GM23338 (cell line): ENCODE measurements around the gene ASPRV1. TPM values are rescaled to one million over a fixed set of nuclear protein-coding genes. Genes with fewer than 3 reads are reported as not detected.

Source experiments
- ATAC-seq: fragments of 200-7000 bp; cut with Tn5 transposase; 3 replicates; pipeline ENCODE4 v1.9.1; 2020
- DNase-seq: peaks from one replicate; pipeline ENCODE4 v3.0.0-alpha.2; 2015; ENCODE audit warnings: low spot score
- H2AFZ ChIP-seq: fragments of 200-600 bp; sonication (generic); 2 replicates; pipeline ENCODE4 v1.8.0; 2016; ENCODE audit warnings: antibody characterized with exemption, mild to moderate bottlenecking, moderate library complexity
- H3F3A ChIP-seq: fragments of 200-600 bp; sonication (generic); replicated peaks from 2 replicates; pipeline ENCODE4 v1.8.0; 2017; ENCODE audit warnings: antibody characterized with exemption, mixed run types, low read depth
- H3K27ac ChIP-seq: fragments of 200-600 bp; sonication (generic); 2 replicates; pipeline ENCODE4 v1.6.1; 2016; ENCODE audit warnings: low read depth
- H3K27me3 ChIP-seq: fragments of 200-600 bp; sonication (generic); 2 replicates; pipeline ENCODE4 v1.8.0; 2016; ENCODE audit warnings: mild to moderate bottlenecking, mixed run types, moderate library complexity; ENCODE audit not compliant: insufficient read depth
- H3K36me3 ChIP-seq: fragments of 200-600 bp; sonication (generic); 2 replicates; pipeline ENCODE4 v1.8.0; 2016; ENCODE audit warnings: mild to moderate bottlenecking; ENCODE audit not compliant: insufficient read depth
- H3K4me1 ChIP-seq: fragments of 200-600 bp; sonication (generic); 2 replicates; pipeline ENCODE4 v1.8.0; 2016; ENCODE audit warnings: mild to moderate bottlenecking, moderate library complexity; ENCODE audit not compliant: insufficient read depth
- H3K4me2 ChIP-seq: fragments of 200-600 bp; sonication (generic); 2 replicates; pipeline ENCODE4 v1.7.1; 2017; ENCODE audit warnings: mixed run types
- H3K4me3 ChIP-seq: fragments of 200-600 bp; sonication (generic); 2 replicates; pipeline ENCODE4 v1.6.1; 2016; ENCODE audit warnings: mixed run types
- H3K79me2 ChIP-seq: fragments of 200-600 bp; sonication (generic); replicated peaks from 2 replicates; pipeline ENCODE4 v1.8.0; 2017; ENCODE audit warnings: mild to moderate bottlenecking; ENCODE audit not compliant: insufficient read depth
- H3K9me2 ChIP-seq: fragments of 200-600 bp; sonication (generic); 2 replicates; pipeline ENCODE4 v1.8.0; 2017; ENCODE audit not compliant: insufficient read depth
- H4K20me1 ChIP-seq: fragments of 200-600 bp; sonication (generic); replicated peaks from 2 replicates; pipeline ENCODE4 v1.8.0; 2017; ENCODE audit warnings: mild to moderate bottlenecking; ENCODE audit not compliant: insufficient read depth
- H3K27ac Mint-ChIP-seq: 2 replicates; pipeline ENCODE4 v1.8.0; 2020; ENCODE audit warnings: inconsistent platforms, mild to moderate bottlenecking, moderate library complexity, mixed read lengths
- H3K27me3 Mint-ChIP-seq: 3 replicates; pipeline ENCODE4 v1.8.0; 2022; ENCODE audit warnings: low read depth, mild to moderate bottlenecking, moderate library complexity, mixed read lengths, inconsistent platforms; ENCODE audit not compliant: insufficient read depth, poor library complexity
- H3K36me3 Mint-ChIP-seq: 3 replicates; pipeline ENCODE4 v1.8.0; 2021; ENCODE audit warnings: low read depth, mild to moderate bottlenecking, inconsistent platforms, moderate library complexity, mixed read lengths
- H3K4me1 Mint-ChIP-seq: 3 replicates; pipeline ENCODE4 v1.8.0; 2020; ENCODE audit warnings: mild to moderate bottlenecking, inconsistent platforms, mixed read lengths
- H3K4me3 Mint-ChIP-seq: 3 replicates; pipeline ENCODE4 v1.8.0; 2021; ENCODE audit warnings: moderate library complexity, mild to moderate bottlenecking, inconsistent platforms, mixed read lengths
- H3K9me3 Mint-ChIP-seq: 3 replicates; pipeline ENCODE4 v1.8.0; 2020; ENCODE audit warnings: moderate library complexity, mild to moderate bottlenecking, inconsistent platforms, mixed read lengths
- ETS1 ChIP-seq: IDR thresholded peaks from 2 replicates; pipeline ENCODE4 v1.6.1; 2016; ENCODE audit warnings: antibody characterized with exemption
- EZH2 ChIP-seq: fragments of 200-600 bp; sonication (generic); IDR thresholded peaks from one replicate; pipeline ENCODE4 v1.8.0; 2017; ENCODE audit warnings: antibody characterized with exemption, mild to moderate bottlenecking, low read depth; ENCODE audit not compliant: unreplicated experiment
- EZH2phosphoT487 ChIP-seq: fragments of 200-600 bp; sonication (generic); IDR thresholded peaks from one replicate; pipeline ENCODE4 v1.8.1; 2018; ENCODE audit warnings: antibody characterized with exemption; ENCODE audit not compliant: unreplicated experiment
- JUNB ChIP-seq: IDR thresholded peaks from one replicate; pipeline ENCODE4 v1.6.1; 2016; ENCODE audit warnings: antibody characterized with exemption; ENCODE audit not compliant: unreplicated experiment
- NANOG ChIP-seq: IDR thresholded peaks from 2 replicates; pipeline ENCODE4 v1.6.1; 2016; ENCODE audit warnings: antibody characterized with exemption, borderline replicate concordance
- POLR2AphosphoS5 ChIP-seq: IDR thresholded peaks from 2 replicates; pipeline ENCODE4 v1.6.1; 2016; ENCODE audit warnings: antibody characterized with exemption, low read depth
- REST ChIP-seq: IDR thresholded peaks from one replicate; pipeline ENCODE4 v1.6.1; 2018; ENCODE audit warnings: antibody characterized with exemption; ENCODE audit not compliant: unreplicated experiment
- STAT1 ChIP-seq: IDR thresholded peaks from one replicate; pipeline ENCODE4 v1.6.1; 2016; ENCODE audit warnings: antibody characterized with exemption; ENCODE audit not compliant: unreplicated experiment
- ZNF331 ChIP-seq: fragments of 250-450 bp; sonication (Bioruptor Pico); IDR thresholded peaks from 2 replicates; pipeline ENCODE4 v1.5.0; 2020; ENCODE audit warnings: low read depth, mild to moderate bottlenecking, moderate library complexity
- ZNF462 ChIP-seq: fragments of 250-450 bp; sonication (Bioruptor Pico); IDR thresholded peaks from 2 replicates; pipeline ENCODE4 v1.5.0; 2020; ENCODE audit warnings: mild to moderate bottlenecking, moderate library complexity
- polyA plus RNA-seq: library from polyadenylated mRNA; unstranded; fragments of >200 nt; fragmentation: Nextera tagmentation; extraction: Ambion mirVana; gene quantifications from 2 replicates; pipeline ENCODE4 v1.2.1, GENCODE V29; 2016
- total RNA-seq: library from RNA; depleted of rRNA; stranded (reverse); fragments of >200 nt; shearing (Covaris generic); gene quantifications from 2 replicates; pipeline ENCODE4 v1.2.3, GENCODE V29; 2014

Gene ASPRV1
- total and polyA plus RNA-seq, 2 experiments from 2014 or later = 0.60 to 1.4 TPM

- no peak for TF ChIP-seq REST
- no peak for TF ChIP-seq POLR2AphosphoS5
Measured at GRCh38 chr2:69966496-69966895, 5.1 kb upstream of the ASPRV1 start (continued).

- H3F3A ChIP-seq = no peaks in the 10 kb centered on the region
- no peak overlapping the region for H3K27ac ChIP-seq
- H3K27me3 ChIP-seq = no peaks in the 10 kb centered on the region
- H3K79me2 ChIP-seq = no peaks in the 10 kb centered on the region
- peaks cover 7% of the 10 kb centered on the region; the same call in 1 of the 2 replicates for H3K9me2 ChIP-seq
- Mint-ChIP-seq H3K4me1 (peaks cover 15% of the 10 kb centered on the region), H3K36me3 (no peaks in the 10 kb centered on the region; the same call in 2 of the 3 replicates), H3K9me3 (no peaks in the 10 kb centered on the region), H3K27me3 (peaks cover 13% of the 10 kb centered on the region), H3K4me3 (no peak overlapping the region), H3K27ac (0 out of 2 replicates have a peak overlapping the region, but pooled peaks have one; percentile 15)
- H3K4me2 ChIP-seq = no peak overlapping the region
- no peak overlapping the region for H3K4me3 ChIP-seq
- H4K20me1 ChIP-seq = no peaks in the 10 kb centered on the region
- no peak for DNase-seq
- peaks cover 9% of the 10 kb centered on the region; the same call in 1 of the 2 replicates for H3K4me1 ChIP-seq
- ATAC-seq = no peak
- H2AFZ ChIP-seq = no peak overlapping the region
- H3K36me3 ChIP-seq = no peaks in the 10 kb centered on the region
- TF ChIP-seq ZNF331 (CRISPR knock-in tag) (no peak), REST (no peak), EZH2phosphoT487 (no peak), ZNF462 (CRISPR knock-in tag) (no peak), EZH2 (no peak), STAT1 (no peak), NANOG (no peak), ETS1 (no peak), JUNB (no peak)
Measured at GRCh38 chr2:69965756-69966445, 4.5 kb upstream of the ASPRV1 start.
